Measurements from ENCODE around the gene CUEDC1.

DNA sequence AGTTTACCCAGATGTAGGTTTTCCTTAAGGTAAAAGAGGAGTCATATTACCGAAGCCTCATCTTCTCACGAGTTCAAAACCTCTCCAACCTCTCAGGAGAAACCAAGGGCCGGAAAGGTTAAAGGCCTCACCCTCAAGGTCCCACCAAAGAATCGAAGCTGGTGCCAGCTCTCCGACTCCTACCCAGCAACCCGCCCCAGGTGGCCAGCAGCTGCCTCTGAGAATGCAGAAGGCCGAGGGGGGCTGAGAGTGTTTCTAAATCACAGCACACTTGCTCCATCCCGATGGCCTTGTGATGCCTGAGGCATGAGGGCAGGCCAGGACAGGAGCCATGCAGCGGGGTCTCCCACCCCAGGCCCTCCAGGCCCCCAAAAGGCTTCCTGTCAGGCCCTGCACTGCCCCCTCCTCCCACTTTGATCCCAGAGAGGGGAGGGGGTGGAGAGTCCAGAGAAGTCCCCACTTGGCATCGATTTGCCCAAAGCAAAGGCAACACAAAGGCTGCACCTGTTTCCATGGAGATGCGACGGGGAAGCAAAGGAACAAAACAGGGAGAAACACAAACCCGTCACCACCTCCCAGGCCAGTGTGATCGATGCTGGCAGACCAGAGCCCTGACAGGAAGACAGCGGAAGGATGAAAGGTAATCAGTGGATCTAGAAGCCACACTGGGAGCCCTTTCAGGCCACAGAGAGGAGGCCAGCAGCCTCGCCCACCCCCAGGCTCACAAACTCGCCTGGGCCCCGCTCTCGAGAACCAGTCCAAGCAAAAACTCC, 39.0 kb downstream of the CUEDC1 start:
- TF ChIP-seq POLR2AphosphoS2 (conservative IDR thresholded peaks at IDR 0.05; ENCODE audit: low read length) (no peak), ELK1 (IDR thresholded peaks at IDR 0.05; ENCODE audit: low read depth, low read length) (no peak), TFCP2L1 (CRISPR knock-in tag; IDR thresholded peaks at IDR 0.05) (no peak), POLR2A (IDR thresholded peaks at IDR 0.05; ENCODE audit: low read length) (no peak), EP300 (IDR thresholded peaks at IDR 0.05) (no peak), CHD2 (IDR thresholded peaks at IDR 0.05; ENCODE audit: low read length, partially characterized antibody) (no peak)
